ENCODE data around the gene RASGRF1.

DNA sequence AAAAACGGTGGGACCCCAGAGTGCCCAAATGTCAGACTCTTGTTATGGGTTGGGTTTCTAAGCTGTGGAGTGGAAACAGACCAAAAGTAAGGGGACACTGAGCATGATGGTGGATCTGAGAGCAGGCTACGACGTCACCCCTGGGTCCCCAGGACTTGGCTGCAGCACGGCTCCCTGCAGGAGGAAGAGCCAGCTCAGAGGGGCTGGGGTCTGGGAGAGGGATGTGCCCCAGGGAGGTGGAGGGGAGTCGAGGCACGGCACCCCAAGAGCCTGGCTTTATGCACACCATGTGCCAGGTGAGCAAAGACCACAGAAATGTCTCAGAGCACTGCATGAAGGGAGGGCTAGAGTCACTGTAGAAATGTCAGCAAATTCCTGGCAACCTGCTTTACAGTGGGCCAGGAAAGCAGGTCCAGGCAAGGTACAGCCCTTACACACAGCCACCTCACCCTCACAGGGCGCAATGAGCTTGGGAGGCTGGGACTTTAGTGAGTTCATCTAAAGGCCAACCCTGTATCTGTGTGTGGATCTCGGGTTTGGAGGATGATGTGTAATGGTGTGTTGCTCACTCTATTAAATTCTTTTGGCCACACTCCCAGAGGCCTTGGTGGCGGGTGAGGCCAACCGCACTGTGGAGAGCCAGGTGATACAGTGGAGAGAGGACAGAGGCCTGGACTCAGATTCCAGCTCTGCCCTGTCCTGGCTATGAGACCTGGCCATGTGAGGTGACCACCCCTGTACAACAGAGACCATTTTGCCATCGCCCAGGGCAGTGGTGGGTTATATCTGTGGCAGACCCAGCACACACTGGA, 159.8 kb downstream of the RASGRF1 start:
- TF ChIP-seq POLR2A (IDR thresholded peaks at IDR 0.05), result no peak
- TF ChIP-seq, protein P1, sequence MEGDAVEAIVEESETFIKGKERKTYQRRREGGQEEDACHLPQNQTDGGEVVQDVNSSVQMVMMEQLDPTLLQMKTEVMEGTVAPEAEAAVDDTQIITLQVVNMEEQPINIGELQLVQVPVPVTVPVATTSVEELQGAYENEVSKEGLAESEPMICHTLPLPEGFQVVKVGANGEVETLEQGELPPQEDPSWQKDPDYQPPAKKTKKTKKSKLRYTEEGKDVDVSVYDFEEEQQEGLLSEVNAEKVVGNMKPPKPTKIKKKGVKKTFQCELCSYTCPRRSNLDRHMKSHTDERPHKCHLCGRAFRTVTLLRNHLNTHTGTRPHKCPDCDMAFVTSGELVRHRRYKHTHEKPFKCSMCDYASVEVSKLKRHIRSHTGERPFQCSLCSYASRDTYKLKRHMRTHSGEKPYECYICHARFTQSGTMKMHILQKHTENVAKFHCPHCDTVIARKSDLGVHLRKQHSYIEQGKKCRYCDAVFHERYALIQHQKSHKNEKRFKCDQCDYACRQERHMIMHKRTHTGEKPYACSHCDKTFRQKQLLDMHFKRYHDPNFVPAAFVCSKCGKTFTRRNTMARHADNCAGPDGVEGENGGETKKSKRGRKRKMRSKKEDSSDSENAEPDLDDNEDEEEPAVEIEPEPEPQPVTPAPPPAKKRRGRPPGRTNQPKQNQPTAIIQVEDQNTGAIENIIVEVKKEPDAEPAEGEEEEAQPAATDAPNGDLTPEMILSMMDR (IDR thresholded peaks at IDR 0.05), result no peak
